ENCODE data around the gene TRIM29. TPM values are rescaled to one million over a fixed set of nuclear protein-coding genes. Genes with fewer than 3 reads are reported as not detected.

Gene TRIM29
- total and polyA plus RNA-seq, 2 donors (not counting 1 experiment from before 2014, with no cell fraction given), result not detected

GRCh38 chr11:120185706-120186455 is 48.0 kb upstream of the TRIM29 start:
- Histone ChIP-seq H3K4me1 (ENCODE audit: control insufficient read depth, extremely low read depth, insufficient read depth, low read length) (peaks cover 22% of the 10 kb centered on the region), H3K4me3 (replicated peaks in 1 of 4; ENCODE audit: control extremely low read depth in 1 of 4, insufficient read depth in 1 of 4, low read depth in 3 of 4, low read length in 4 of 4) (peak overlapping the region in 1 of 4 experiments; percentile 4), H3K79me2 (ENCODE audit: control insufficient read depth, insufficient read depth, low read length) (no peaks in the 10 kb centered on the region), H3K4me2 (ENCODE audit: extremely low read depth, insufficient read depth, low read length) (no peak overlapping the region), H3K27ac (ENCODE audit: insufficient read depth, low read length) (no peak overlapping the region), H3K27me3 (ENCODE audit: control insufficient read depth, insufficient read depth, low read length) (peaks cover 6% of the 10 kb centered on the region), H3K9me3 (ENCODE audit: control insufficient read depth, insufficient read depth, low read depth, low read length) (no peaks in the 10 kb centered on the region), H4K20me1 (ENCODE audit: control insufficient read depth, extremely low read depth, insufficient read depth, low read length) (no peaks in the 10 kb centered on the region), H2AFZ (ENCODE audit: low read length) (no peak overlapping the region), H3K9ac (ENCODE audit: insufficient read depth, low read length) (no peak overlapping the region), H3K36me3 (ENCODE audit: control insufficient read depth, insufficient read depth, low read length) (no peaks in the 10 kb centered on the region)
- DNase-seq (ENCODE audit: low read depth in 2 of 2), result no peak
- TF ChIP-seq EZH2 (IDR thresholded peaks at IDR 0.05; ENCODE audit: low read length, missing control alignments) (no peak), CTCF (conservative IDR thresholded peaks at IDR 0.05 in 1 of 2, IDR thresholded peaks at IDR 0.05 in 1 of 2; ENCODE audit: low read depth in 1 of 2, low read length in 2 of 2) (no peak)

- H3K4me1 ChIP-seq (ENCODE audit: control insufficient read depth, extremely low read depth, insufficient read depth, low read length), result peaks cover 24% of the 10 kb centered on the region
- TF ChIP-seq EZH2 (IDR thresholded peaks at IDR 0.05; ENCODE audit: low read length, missing control alignments) (no peak), CTCF (conservative IDR thresholded peaks at IDR 0.05 in 1 of 2, IDR thresholded peaks at IDR 0.05 in 1 of 2; ENCODE audit: low read depth in 1 of 2, low read length in 2 of 2) (no peak)
- no peak overlapping the region for H2AFZ ChIP-seq (ENCODE audit: low read length)
- no peak overlapping the region for H3K4me2 ChIP-seq (ENCODE audit: extremely low read depth, insufficient read depth, low read length)
- DNase-seq (ENCODE audit: low read depth in 2 of 2), result peak; percentile 36 to 50
- no peak overlapping the region for H3K27ac ChIP-seq (ENCODE audit: insufficient read depth, low read length)
- H3K36me3 ChIP-seq (ENCODE audit: control insufficient read depth, insufficient read depth, low read length), result no peaks in the 10 kb centered on the region
- H3K79me2 ChIP-seq (ENCODE audit: control insufficient read depth, insufficient read depth, low read length), result no peaks in the 10 kb centered on the region
- H3K27me3 ChIP-seq (ENCODE audit: control insufficient read depth, insufficient read depth, low read length), result peaks cover 3% of the 10 kb centered on the region
- H3K9me3 ChIP-seq (ENCODE audit: control insufficient read depth, insufficient read depth, low read depth, low read length), result no peaks in the 10 kb centered on the region
- peak overlapping the region in 1 of 4 experiments; percentile 29 for H3K4me3 ChIP-seq (replicated peaks in 1 of 4; ENCODE audit: control extremely low read depth in 1 of 4, insufficient read depth in 1 of 4, low read depth in 3 of 4, low read length in 4 of 4)
- H4K20me1 ChIP-seq (ENCODE audit: control insufficient read depth, extremely low read depth, insufficient read depth, low read length), result no peaks in the 10 kb centered on the region
- no peak overlapping the region for H3K9ac ChIP-seq (ENCODE audit: insufficient read depth, low read length)
Observed at GRCh38 chr11:120184946-120185705, 47.2 kb upstream of the TRIM29 start.

DNA sequence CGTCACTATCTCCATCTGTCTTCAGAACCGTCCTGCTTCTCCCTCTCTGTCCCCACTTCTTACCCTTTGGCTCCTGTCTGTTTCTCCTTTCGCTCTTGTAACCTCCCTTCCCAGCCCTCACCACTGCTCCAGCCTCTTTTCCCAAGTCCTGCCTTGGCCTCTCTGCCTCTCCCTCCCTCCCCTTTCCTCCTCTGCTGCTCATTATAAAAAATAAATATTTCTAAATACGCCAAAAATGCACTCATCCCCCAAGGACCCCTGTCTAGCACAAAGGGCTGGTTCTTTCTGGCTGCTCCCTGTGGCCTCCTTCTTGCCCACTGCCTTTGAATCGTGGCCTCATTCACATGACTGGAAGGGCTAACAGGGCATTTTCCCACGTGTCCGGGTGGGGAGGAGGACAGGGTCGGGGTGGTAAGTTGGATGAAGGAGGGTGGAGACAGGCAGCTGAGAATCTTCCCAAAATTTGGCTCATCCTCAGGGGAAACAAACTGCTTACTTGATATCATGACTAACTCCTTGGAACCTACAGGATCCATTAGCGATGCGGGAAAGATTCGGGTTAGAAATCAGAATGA is 46.5 kb upstream of the TRIM29 start:
- no peak for DNase-seq (ENCODE audit: low read depth in 2 of 2)

More for the DNA sequence above, 46.5 kb upstream of the TRIM29 start:
- Histone ChIP-seq H4K20me1 (ENCODE audit: control insufficient read depth, extremely low read depth, insufficient read depth, low read length) (no peaks in the 10 kb centered on the region), H3K4me1 (ENCODE audit: control insufficient read depth, extremely low read depth, insufficient read depth, low read length) (peaks cover 24% of the 10 kb centered on the region), H3K9me3 (ENCODE audit: control insufficient read depth, insufficient read depth, low read depth, low read length) (no peaks in the 10 kb centered on the region), H2AFZ (ENCODE audit: low read length) (no peak overlapping the region), H3K4me3 (replicated peaks in 1 of 4; ENCODE audit: control extremely low read depth in 1 of 4, insufficient read depth in 1 of 4, low read depth in 3 of 4, low read length in 4 of 4) (peak overlapping the region in 1 of 4 experiments; percentile 29), H3K36me3 (ENCODE audit: control insufficient read depth, insufficient read depth, low read length) (no peaks in the 10 kb centered on the region), H3K9ac (ENCODE audit: insufficient read depth, low read length) (no peak overlapping the region), H3K27ac (ENCODE audit: insufficient read depth, low read length) (no peak overlapping the region), H3K27me3 (ENCODE audit: control insufficient read depth, insufficient read depth, low read length) (peaks cover 2% of the 10 kb centered on the region), H3K4me2 (ENCODE audit: extremely low read depth, insufficient read depth, low read length) (no peak overlapping the region), H3K79me2 (ENCODE audit: control insufficient read depth, insufficient read depth, low read length) (no peaks in the 10 kb centered on the region)
- TF ChIP-seq CTCF (conservative IDR thresholded peaks at IDR 0.05 in 1 of 2, IDR thresholded peaks at IDR 0.05 in 1 of 2; ENCODE audit: low read depth in 1 of 2, low read length in 2 of 2) (no peak), EZH2 (IDR thresholded peaks at IDR 0.05; ENCODE audit: low read length, missing control alignments) (no peak)
